Mesenchymal stem cell (in vitro differentiated cells and primary cell): ENCODE data around the gene ARID1B.
A peak's percentile ranks its signal among the peaks of the same experiment; 100 is the strongest.

Experiments used
- DNase-seq: peaks from one replicate; pipeline ENCODE4 v3.0.0-alpha.2; 2013
- H2AFZ ChIP-seq: one replicate; pipeline ENCODE4 v1.6.1; 2013; ENCODE audit warnings: low read depth, mild to moderate bottlenecking, control low read depth, inconsistent platforms, low read length, moderate library complexity
- H2AK5ac ChIP-seq: 2 replicates; pipeline ENCODE4 v1.6.1; 2013; ENCODE audit warnings: low read length, moderate library complexity, mild to moderate bottlenecking, inconsistent platforms; ENCODE audit not compliant: severe bottlenecking
- H2BK120ac ChIP-seq: one replicate; pipeline ENCODE4 v1.6.1; 2013; ENCODE audit warnings: low read depth, mild to moderate bottlenecking, inconsistent platforms, low read length, moderate library complexity
- H2BK12ac ChIP-seq, 2 experiments: one replicate each; pipeline ENCODE4 v1.6.1; 2013; ENCODE audit warnings: inconsistent platforms in 2 of 2, low read length in 2 of 2, mild to moderate bottlenecking in 2 of 2, moderate library complexity in 2 of 2, control low read depth in 1 of 2
- H2BK15ac ChIP-seq: one replicate; pipeline ENCODE4 v1.6.1; 2013; ENCODE audit warnings: mild to moderate bottlenecking, low read depth, inconsistent platforms; ENCODE audit not compliant: poor library complexity, severe bottlenecking
- H2BK5ac ChIP-seq: 2 replicates; pipeline ENCODE4 v1.6.1; 2013; ENCODE audit warnings: low read depth, mild to moderate bottlenecking, low read length, control low read depth, inconsistent platforms; ENCODE audit not compliant: poor library complexity, severe bottlenecking
- H3K14ac ChIP-seq, 2 experiments: one replicate each; pipeline ENCODE4 v1.6.1; 2013; ENCODE audit warnings: inconsistent platforms in 2 of 2, low read length in 2 of 2, control low read depth in 1 of 2, mild to moderate bottlenecking in 1 of 2, moderate library complexity in 1 of 2
- H3K18ac ChIP-seq, 2 experiments: one replicate each; pipeline ENCODE4 v1.6.1; 2013; ENCODE audit warnings: inconsistent platforms in 2 of 2, low read length in 2 of 2, control low read depth in 1 of 2, low read depth in 1 of 2, mild to moderate bottlenecking in 1 of 2
- H3K23ac ChIP-seq, 2 experiments: one replicate each; pipeline ENCODE4 v1.6.1; 2013; ENCODE audit warnings: inconsistent platforms in 2 of 2, low read length in 2 of 2, mild to moderate bottlenecking in 2 of 2, moderate library complexity in 2 of 2, control low read depth in 1 of 2
- H3K27ac ChIP-seq: 2 replicates; pipeline ENCODE4 v1.5.1; 2013; ENCODE audit warnings: mild to moderate bottlenecking, moderate library complexity, low read length, control low read depth, inconsistent platforms; ENCODE audit not compliant: poor library complexity, severe bottlenecking
- H3K27me3 ChIP-seq, 2 experiments: 2 replicates each; pipeline versions ENCODE4 v1.6.1 to v1.7.0; 2013; ENCODE audit warnings: low read length in 2 of 2, mild to moderate bottlenecking in 2 of 2, moderate library complexity in 2 of 2, control low read depth in 1 of 2, inconsistent platforms in 1 of 2; ENCODE audit not compliant: control insufficient read depth in 1 of 2, insufficient read depth in 1 of 2
- H3K36me3 ChIP-seq, 2 experiments: 2 replicates each; pipeline versions ENCODE4 v1.6.1 to v1.7.0; 2013; ENCODE audit warnings: low read length in 2 of 2, control low read depth in 1 of 2, inconsistent platforms in 1 of 2, low read depth in 1 of 2, mild to moderate bottlenecking in 1 of 2; ENCODE audit not compliant: insufficient read depth in 2 of 2, control insufficient read depth in 1 of 2
- H3K4ac ChIP-seq, 2 experiments: one replicate each; pipeline ENCODE4 v1.6.1; 2013; ENCODE audit warnings: inconsistent platforms in 2 of 2, low read length in 2 of 2, mild to moderate bottlenecking in 2 of 2, moderate library complexity in 2 of 2, control low read depth in 1 of 2, low read depth in 1 of 2
- H3K4me1 ChIP-seq: 2 replicates; pipeline ENCODE4 v1.6.1; 2013; ENCODE audit warnings: low read depth, low read length, control low read depth; ENCODE audit not compliant: control insufficient read depth, insufficient read depth
- H3K4me2 ChIP-seq: 2 replicates; pipeline ENCODE4 v1.6.1; 2013; ENCODE audit warnings: low read length, mild to moderate bottlenecking, inconsistent platforms; ENCODE audit not compliant: poor library complexity, severe bottlenecking
- H3K4me3 ChIP-seq, 2 experiments: 2 replicates each; pipeline versions ENCODE4 v1.5.1 to v1.7.0; 2013; ENCODE audit warnings: low read length in 2 of 2, mild to moderate bottlenecking in 2 of 2, control low read depth in 1 of 2, low read depth in 1 of 2; ENCODE audit not compliant: insufficient read depth in 1 of 2
- H3K79me1 ChIP-seq: replicated peaks from 2 replicates; pipeline ENCODE4 v1.6.1; 2013; ENCODE audit warnings: mild to moderate bottlenecking, control low read depth, low read length, inconsistent platforms; ENCODE audit not compliant: poor library complexity, severe bottlenecking
- H3K9ac ChIP-seq: 2 replicates; pipeline ENCODE4 v1.7.0; 2013; ENCODE audit warnings: mild to moderate bottlenecking, low read length, moderate library complexity
- H3K9me3 ChIP-seq: 2 replicates; pipeline ENCODE4 v1.7.0; 2013; ENCODE audit warnings: mild to moderate bottlenecking, low read length; ENCODE audit not compliant: control insufficient read depth
- H4K8ac ChIP-seq: one replicate; pipeline ENCODE4 v1.6.1; 2013; ENCODE audit warnings: inconsistent platforms, mild to moderate bottlenecking, low read length, moderate library complexity
- H4K91ac ChIP-seq: one replicate; pipeline ENCODE4 v1.6.1; 2013; ENCODE audit warnings: mild to moderate bottlenecking, low read length, inconsistent platforms
- WGBS: methylation state at CpG from one replicate; pipeline ENCODE4 v1.1.7; 2013; ENCODE audit warnings: mixed read lengths; 5-methylcytosine and 5-hydroxymethylcytosine counted together

ARID1B gene

GRCh38 chr6:156881687-156882629, 104.8 kb downstream of the ARID1B start:
- Histone ChIP-seq H2BK5ac (no peak overlapping the region), H3K79me1 (peaks cover 39% of the 10 kb centered on the region), H2BK12ac (no peak overlapping the region), H3K14ac (no peak overlapping the region), H3K27me3 (no peaks in the 10 kb centered on the region), H4K91ac (no peak overlapping the region), H4K8ac (no peak overlapping the region), H3K9me3 (no peaks in the 10 kb centered on the region), H2AK5ac (no peak overlapping the region), H3K4me2 (no peak overlapping the region), H2AFZ (no peak overlapping the region), H3K9ac (no peak overlapping the region), H3K4me1 (peaks cover 14% of the 10 kb centered on the region), H3K23ac (no peak overlapping the region), H2BK120ac (no peak overlapping the region), H3K4ac (no peak overlapping the region), H3K4me3 (no peak overlapping the region), H2BK15ac (no peak overlapping the region), H3K18ac (no peak overlapping the region), H3K36me3 (peaks cover 0 to 4% of the 10 kb centered on the region in 2 experiments), H3K27ac (no peak overlapping the region)
- 93% methylated on average over 10 of the region's 10 CpGs for WGBS
- no peak for DNase-seq

GRCh38 chr6:156883497-156884252, 106.5 kb downstream of the ARID1B start:
- peak overlapping the region in 1 of 2 experiments; percentile 29 for H3K18ac ChIP-seq
- H3K4me3 ChIP-seq: no peak overlapping the region
- 93% methylated on average over 14 of the region's 14 CpGs for WGBS
- H4K8ac ChIP-seq: peak overlapping the region; percentile 76
- H4K91ac ChIP-seq: no peak overlapping the region
- H2AK5ac ChIP-seq: no peak overlapping the region
- no peak overlapping the region for H3K4ac ChIP-seq
- no peak overlapping the region for H3K4me2 ChIP-seq
- H2BK120ac ChIP-seq: no peak overlapping the region
- no peak overlapping the region for H2AFZ ChIP-seq
- no peak overlapping the region for H2BK5ac ChIP-seq
- H2BK15ac ChIP-seq: no peak overlapping the region
- H3K23ac ChIP-seq: peak overlapping the region in 1 of 2 experiments; percentile 20
- no peak overlapping the region for H3K14ac ChIP-seq
- H3K79me1 ChIP-seq: peaks cover 41% of the 10 kb centered on the region
- H2BK12ac ChIP-seq: peak overlapping the region in 1 of 2 experiments; percentile 33
- no peak overlapping the region for H3K27ac ChIP-seq
- peak overlapping the region; percentile 43 for H3K9ac ChIP-seq
- H3K27me3 ChIP-seq: no peaks in the 10 kb centered on the region
- DNase-seq: no peak
- H3K4me1 ChIP-seq: peaks cover 14% of the 10 kb centered on the region
- H3K36me3 ChIP-seq: peaks cover 0 to 4% of the 10 kb centered on the region in 2 experiments
- no peaks in the 10 kb centered on the region for H3K9me3 ChIP-seq

- no peak overlapping the region for H4K8ac ChIP-seq
- H3K27ac ChIP-seq: no peak overlapping the region
- no peak overlapping the region for H2AK5ac ChIP-seq
- H3K4me3 ChIP-seq: no peak overlapping the region
- no peak overlapping the region for H2BK15ac ChIP-seq
- H3K14ac ChIP-seq: no peak overlapping the region
- H2BK120ac ChIP-seq: no peak overlapping the region
- H2BK5ac ChIP-seq: no peak overlapping the region
- H3K4me1 ChIP-seq: peaks cover 12% of the 10 kb centered on the region
- H3K36me3 ChIP-seq: peaks cover 0 to 4% of the 10 kb centered on the region in 2 experiments
- no peaks in the 10 kb centered on the region for H3K27me3 ChIP-seq
- H4K91ac ChIP-seq: no peak overlapping the region
- no peak overlapping the region for H2BK12ac ChIP-seq
- no peak overlapping the region for H3K4me2 ChIP-seq
- H3K23ac ChIP-seq: no peak overlapping the region
- no peaks in the 10 kb centered on the region for H3K9me3 ChIP-seq
- H3K9ac ChIP-seq: no peak overlapping the region
- DNase-seq: no peak
- WGBS: over 99% methylated on average over 4 of the region's 4 CpGs
- H3K4ac ChIP-seq: no peak overlapping the region
- H3K18ac ChIP-seq: no peak overlapping the region
- no peak overlapping the region for H2AFZ ChIP-seq
- peaks cover 35% of the 10 kb centered on the region for H3K79me1 ChIP-seq
Measured at GRCh38 chr6:156884306-156884705, 107.1 kb downstream of the ARID1B start.

GRCh38 chr6:156885562-156885961, 108.4 kb downstream of the ARID1B start:
- Histone ChIP-seq H3K36me3 (peaks cover 0 to 4% of the 10 kb centered on the region in 2 experiments), H3K4me3 (no peak overlapping the region), H2BK5ac (no peak overlapping the region), H3K4ac (no peak overlapping the region), H2AFZ (no peak overlapping the region), H2BK12ac (no peak overlapping the region), H3K4me1 (peaks cover 10% of the 10 kb centered on the region), H3K23ac (no peak overlapping the region), H4K8ac (no peak overlapping the region), H2BK15ac (no peak overlapping the region), H2AK5ac (no peak overlapping the region), H4K91ac (no peak overlapping the region), H3K27ac (no peak overlapping the region), H2BK120ac (no peak overlapping the region), H3K9ac (no peak overlapping the region), H3K79me1 (peaks cover 34% of the 10 kb centered on the region), H3K4me2 (no peak overlapping the region), H3K18ac (no peak overlapping the region), H3K9me3 (no peaks in the 10 kb centered on the region), H3K14ac (no peak overlapping the region), H3K27me3 (no peaks in the 10 kb centered on the region)
- 100% methylated on average over 2 of the region's 2 CpGs for WGBS
- no peak for DNase-seq
